Right cardiac atrium (tissue), 5 donors: ENCODE data around the gene CHN2. TPM values are rescaled to one million over a fixed set of nuclear protein-coding genes. Genes with fewer than 3 reads are reported as not detected.

Experiments used
- ATAC-seq, 2 donors: fragments of 200-7000 bp; cut with Tn5 transposase; one replicate each; pipeline versions ENCODE4 v1.8.0 to v1.9.1; 2020; ENCODE audit warnings: moderate library complexity in 2 of 2, mild to moderate bottlenecking in 1 of 2
- DNase-seq, 3 donors: peaks; one replicate each; pipeline ENCODE4 v3.0.0-alpha.2; 2020
- H3K27ac ChIP-seq: one replicate; pipeline ENCODE4 v1.5.1; 2013; ENCODE audit warnings: mild to moderate bottlenecking, low read length, control low read depth, moderate library complexity
- H3K27me3 ChIP-seq: one replicate; pipeline ENCODE4 v1.6.1; 2013; ENCODE audit not compliant: control insufficient read depth, insufficient read depth
- H3K4me1 ChIP-seq: one replicate; pipeline ENCODE4 v1.6.1; 2013; ENCODE audit warnings: low read length; ENCODE audit not compliant: control insufficient read depth, insufficient read depth
- H3K4me3 ChIP-seq: one replicate; pipeline ENCODE4 v1.5.1; 2013; ENCODE audit warnings: low read length, control low read depth
- H3K9me3 ChIP-seq: one replicate; pipeline ENCODE4 v1.6.1; 2013; ENCODE audit warnings: low read length; ENCODE audit not compliant: control insufficient read depth
- WGBS: extraction: QIAGEN DNeasy Blood & Tissue Kit; methylation state at CpG from one replicate; pipeline ENCODE4 v1.1.7; 2013; 5-methylcytosine and 5-hydroxymethylcytosine counted together
- intact Hi-C, 4 donors: fragments of 100-400 bp; cut with DNase I; formaldehyde crosslinking; loops; one replicate each; pipeline versions ENCODE4 v1.11.0 to v1.14.0; 2022 to 2023
- polyA plus RNA-seq: library from polyadenylated mRNA; stranded (reverse); fragments of 200-250 nt; gene quantifications from one replicate; pipeline ENCODE4 v1.2.3, GENCODE V29; 2013
- total RNA-seq, 4 donors: library from RNA; stranded (reverse); fragmentation: NEBNext Ultra II Directional; extraction: Animal tissue kit (Norgen Biotek cat#: 25700); gene quantifications; one replicate each; pipeline ENCODE4 v1.2.1, GENCODE V29; 2021
- donor health status: healthy with polysubstance abuse.
- donor health status: DM: no; HTN: yes; CAD: no.
- donor health status: DM: no; HTN: no; CAD: no.
- donor health status: DM: no; HTN: yes; CAD: no; lungs with severe emphysema.
- donor health status: DM: yes; HTN: yes; CAD: no.

CHN2 gene
- total and polyA plus RNA-seq, 5 donors = 2.0 to 6.4 (median 4.3) TPM

- Histone ChIP-seq H3K9me3 (no peaks in the 10 kb centered on the region), H3K27me3 (no peaks in the 10 kb centered on the region), H3K4me3 (no peak overlapping the region), H3K27ac (no peak overlapping the region), H3K4me1 (no peaks in the 10 kb centered on the region)
- WGBS = 91% methylated on average over 4 of the region's 4 CpGs
- no peak for ATAC-seq
- DNase-seq = no peak
- intact Hi-C loops = no loop called here
These were observed 284.2 kb downstream of the CHN2 start for GRCh38 chr7:29478687-29479240.

GRCh38 chr7:29479301-29480200 lies 285.0 kb downstream of the CHN2 start:
- WGBS = 49% methylated on average over 17 of the region's 17 CpGs
- intact Hi-C loops = no loop called here
- ATAC-seq (peak; percentile 48 to 67), DNase-seq (peak; percentile 21 to 75 (median 65))
- H3K27ac ChIP-seq = peak overlapping the region; percentile 53
- H3K4me1 ChIP-seq = no peaks in the 10 kb centered on the region
- no peaks in the 10 kb centered on the region for H3K9me3 ChIP-seq
- peak overlapping the region; percentile 34 for H3K4me3 ChIP-seq
- H3K27me3 ChIP-seq = no peaks in the 10 kb centered on the region

GRCh38 chr7:29480451-29480850 lies 285.9 kb downstream of the CHN2 start:
- Histone ChIP-seq H3K27me3 (no peaks in the 10 kb centered on the region), H3K27ac (peak overlapping the region; percentile 51), H3K4me1 (no peaks in the 10 kb centered on the region), H3K9me3 (no peaks in the 10 kb centered on the region), H3K4me3 (peak overlapping the region; percentile 34)
- ATAC-seq (peak; percentile 85 to 88), DNase-seq (peak; percentile 20 to 62 (median 43))
- 62% methylated on average over 5 of the region's 5 CpGs for WGBS
- intact Hi-C loops = no loop called here

- Histone ChIP-seq H3K27me3 (no peaks in the 10 kb centered on the region), H3K27ac (peak overlapping the region; percentile 51), H3K9me3 (no peaks in the 10 kb centered on the region), H3K4me1 (no peaks in the 10 kb centered on the region), H3K4me3 (no peak overlapping the region)
- WGBS = 55% methylated on average over 5 of the region's 5 CpGs
- intact Hi-C loops = no loop called here
- ATAC-seq (no peak), DNase-seq (no peak)
These were observed 286.5 kb downstream of the CHN2 start for GRCh38 chr7:29480934-29481651.

- no peak for ATAC-seq
- Histone ChIP-seq H3K27ac (no peak overlapping the region), H3K27me3 (no peaks in the 10 kb centered on the region), H3K9me3 (no peaks in the 10 kb centered on the region), H3K4me1 (no peaks in the 10 kb centered on the region), H3K4me3 (no peak overlapping the region)
- intact Hi-C loops = no loop called here
- WGBS = 80% methylated on average over 4 of the region's 4 CpGs
- no peak for DNase-seq
These were observed 287.5 kb downstream of the CHN2 start for GRCh38 chr7:29482056-29482455.

GRCh38 chr7:29483219-29484104 lies 288.9 kb downstream of the CHN2 start:
- Histone ChIP-seq H3K9me3 (no peaks in the 10 kb centered on the region), H3K27me3 (no peaks in the 10 kb centered on the region), H3K4me1 (peaks cover 3% of the 10 kb centered on the region), H3K4me3 (no peak overlapping the region), H3K27ac (no peak overlapping the region)
- no peak for ATAC-seq
- DNase-seq = peak; percentile 22 to 75 (median 66)
- WGBS = 82% methylated on average over 11 of the region's 11 CpGs
- intact Hi-C loops = no loop called here

DNA sequence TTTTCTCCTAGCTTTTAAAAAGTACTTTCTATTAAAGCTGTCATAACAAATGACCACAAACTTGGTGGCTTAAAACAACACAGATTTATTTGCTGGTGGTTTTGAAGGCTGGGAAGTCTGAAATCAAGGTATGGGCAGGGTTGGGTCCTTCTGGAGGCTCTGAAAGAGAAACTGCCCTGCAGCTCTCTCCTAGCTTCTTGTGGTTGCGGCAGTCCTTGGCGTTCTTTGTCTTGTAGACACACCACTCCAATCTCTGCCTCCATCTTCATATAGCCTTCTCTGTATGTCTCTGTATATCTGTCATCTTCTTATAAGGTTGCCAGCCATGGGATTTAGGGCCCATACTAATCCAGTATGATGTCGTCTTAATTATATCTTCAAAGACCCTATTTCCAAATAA lies 289.7 kb downstream of the CHN2 start:
- intact Hi-C loops = no loop called here
- DNase-seq = no peak
- peaks cover 3% of the 10 kb centered on the region for H3K4me1 ChIP-seq
- WGBS = 96% methylated on average over 3 of the region's 3 CpGs
- H3K4me3 ChIP-seq = no peak overlapping the region
- H3K27ac ChIP-seq = no peak overlapping the region
- no peak for ATAC-seq
- H3K27me3 ChIP-seq = no peaks in the 10 kb centered on the region
- no peaks in the 10 kb centered on the region for H3K9me3 ChIP-seq

- Histone ChIP-seq H3K27me3 (no peaks in the 10 kb centered on the region), H3K4me1 (peaks cover 3% of the 10 kb centered on the region), H3K27ac (no peak overlapping the region), H3K9me3 (no peaks in the 10 kb centered on the region), H3K4me3 (no peak overlapping the region)
- intact Hi-C loops = no loop called here
- ATAC-seq (no peak), DNase-seq (no peak)
- 57% methylated on average over 11 of the region's 11 CpGs for WGBS
These were observed 291.0 kb downstream of the CHN2 start for GRCh38 chr7:29485339-29486190.

- H3K4me1 ChIP-seq = peaks cover 3% of the 10 kb centered on the region
- WGBS = 93% methylated on average over 13 of the region's 13 CpGs
- no peaks in the 10 kb centered on the region for H3K27me3 ChIP-seq
- no peak overlapping the region for H3K27ac ChIP-seq
- intact Hi-C loops = no loop called here
- no peaks in the 10 kb centered on the region for H3K9me3 ChIP-seq
- DNase-seq = no peak
- no peak for ATAC-seq
- no peak overlapping the region for H3K4me3 ChIP-seq
These were observed 291.7 kb downstream of the CHN2 start for GRCh38 chr7:29486191-29486700.

DNA sequence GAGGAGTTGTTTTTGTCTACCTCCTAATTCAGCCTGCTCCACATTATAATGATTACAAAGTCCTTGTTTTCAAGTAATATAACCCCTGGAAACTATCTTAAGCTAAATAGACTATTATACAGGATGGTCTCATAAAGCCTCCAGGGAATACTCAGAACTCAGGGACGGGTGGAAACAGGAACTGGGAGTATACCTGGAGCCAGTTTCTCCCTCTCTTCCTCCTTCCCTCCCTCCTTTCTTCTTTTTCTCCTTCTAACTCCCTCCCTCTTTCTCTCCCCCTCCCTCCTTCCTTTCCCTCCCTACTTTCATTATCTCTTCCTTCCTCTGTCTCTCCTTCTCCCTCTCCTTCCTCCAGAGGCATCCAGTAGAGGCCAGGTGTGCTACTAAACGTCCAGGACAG lies 292.8 kb downstream of the CHN2 start:
- Histone ChIP-seq H3K27me3 (no peaks in the 10 kb centered on the region), H3K27ac (peak overlapping the region; percentile 25), H3K4me1 (peaks cover 3% of the 10 kb centered on the region), H3K9me3 (no peaks in the 10 kb centered on the region), H3K4me3 (no peak overlapping the region)
- no peak for ATAC-seq
- no peak for DNase-seq
- WGBS = 33% methylated on average over 2 of the region's 2 CpGs
- intact Hi-C loops = no loop called here
